ENCODE data around the gene KAZN.

The KAZN gene

GRCh38 chr1:14925336-14926136 lies 327.1 kb downstream of the KAZN start:
- peak; percentile 18 for TF ChIP-seq CTCF (conservative IDR thresholded peaks at IDR 0.05; ENCODE audit: low read depth, low read length)
- H3K4me3 ChIP-seq (ENCODE audit: low read depth, low read length) = peak overlapping the region; percentile 68
- DNase-seq (ENCODE audit: low read depth) = no peak

GRCh38 chr1:14926229-14926628 lies 327.7 kb downstream of the KAZN start:
- no peak overlapping the region for H3K4me3 ChIP-seq (ENCODE audit: low read depth, low read length)
- TF ChIP-seq CTCF (conservative IDR thresholded peaks at IDR 0.05; ENCODE audit: low read depth, low read length) = no peak
- peak; percentile 55 for DNase-seq (ENCODE audit: low read depth)

GRCh38 chr1:14926818-14927575 lies 328.5 kb downstream of the KAZN start:
- no peak overlapping the region for H3K4me3 ChIP-seq (ENCODE audit: low read depth, low read length)
- no peak for TF ChIP-seq CTCF (conservative IDR thresholded peaks at IDR 0.05; ENCODE audit: low read depth, low read length)

GRCh38 chr1:14928412-14928811 lies 329.9 kb downstream of the KAZN start:
- TF ChIP-seq CTCF (conservative IDR thresholded peaks at IDR 0.05; ENCODE audit: low read depth, low read length) = no peak
- H3K4me3 ChIP-seq (ENCODE audit: low read depth, low read length) = peak overlapping the region; percentile 4
- DNase-seq (ENCODE audit: low read depth) = peak; percentile 68

More at GRCh38 chr1:14926818-14927575, 328.5 kb downstream of the KAZN start:
- no peak for DNase-seq (ENCODE audit: low read depth)

GRCh38 chr1:14928886-14929546 lies 330.5 kb downstream of the KAZN start:
- no peak for TF ChIP-seq CTCF (conservative IDR thresholded peaks at IDR 0.05; ENCODE audit: low read depth, low read length)
- DNase-seq (ENCODE audit: low read depth) = no peak
- H3K4me3 ChIP-seq (ENCODE audit: low read depth, low read length) = no peak overlapping the region

GRCh38 chr1:14929547-14930246 lies 331.2 kb downstream of the KAZN start:
- DNase-seq (ENCODE audit: low read depth) = peak; percentile 69
- no peak for TF ChIP-seq CTCF (conservative IDR thresholded peaks at IDR 0.05; ENCODE audit: low read depth, low read length)
- H3K4me3 ChIP-seq (ENCODE audit: low read depth, low read length) = no peak overlapping the region

All from choroid plexus epithelial cell (primary cell).